SU-DHL-6 (cell line): ENCODE data around the gene DDX39B.

ENCODE experiments used
- H2AFZ ChIP-seq: fragments of 200-600 bp; sonication (generic); 2 replicates; pipeline ENCODE4 v1.6.1; 2014; ENCODE audit warnings: low read depth, mild to moderate bottlenecking, moderate library complexity, mixed read lengths, antibody characterized with exemption, low read length; ENCODE audit not compliant: severe bottlenecking
- H3F3A ChIP-seq: fragments of 200-600 bp; shearing (Covaris generic); 2 replicates; pipeline ENCODE4 v1.6.0; 2016; ENCODE audit warnings: antibody characterized with exemption, mild to moderate bottlenecking; ENCODE audit not compliant: insufficient read depth
- H3K27ac ChIP-seq: fragments of 200-600 bp; sonication (generic); 2 replicates; pipeline ENCODE4 v1.5.1; 2016; ENCODE audit warnings: low read depth, mild to moderate bottlenecking, low read length, moderate library complexity, mixed read lengths
- H3K27me3 ChIP-seq: fragments of 200-600 bp; sonication (generic), shearing (Covaris generic); 2 replicates; pipeline ENCODE4 v1.6.0; 2014; ENCODE audit warnings: mild to moderate bottlenecking, low read length
- H3K36me3 ChIP-seq: fragments of 200-600 bp; sonication (generic); 2 replicates; pipeline ENCODE4 v1.6.1; 2014; ENCODE audit warnings: mild to moderate bottlenecking, low read length, mixed read lengths
- H3K4me2 ChIP-seq: fragments of 300-600, 200-600 bp; shearing (Covaris generic), sonication (generic); 2 replicates; pipeline ENCODE4 v1.6.0; 2014; ENCODE audit warnings: low read length, low read depth, mild to moderate bottlenecking; ENCODE audit not compliant: poor library complexity, severe bottlenecking
- H3K4me3 ChIP-seq: fragments of 200-600 bp; sonication (generic); 2 replicates; pipeline ENCODE4 v1.5.1; 2014; ENCODE audit warnings: antibody characterized with exemption, low read length, mild to moderate bottlenecking, mixed read lengths; ENCODE audit not compliant: insufficient read depth, poor library complexity, severe bottlenecking
- H3K79me2 ChIP-seq: fragments of 200-600 bp; sonication (generic); 2 replicates; pipeline ENCODE4 v1.6.1; 2014; ENCODE audit warnings: mild to moderate bottlenecking, low read length, moderate library complexity; ENCODE audit not compliant: insufficient read depth
- H3K9ac ChIP-seq: fragments of 200-600 bp; sonication (generic); 2 replicates; pipeline ENCODE4 v1.7.0; 2014; ENCODE audit warnings: mild to moderate bottlenecking, low read length
- H3K9me2 ChIP-seq: fragments of 200-600 bp; sonication (generic); replicated peaks from 2 replicates; pipeline ENCODE4 v1.6.1; 2014; ENCODE audit warnings: low read length; ENCODE audit not compliant: insufficient read depth
- H3K9me3 ChIP-seq: fragments of 200-600 bp; sonication (generic); 2 replicates; pipeline ENCODE4 v1.6.1; 2014; ENCODE audit warnings: low read length, mixed read lengths; ENCODE audit not compliant: insufficient read depth
- H4K20me1 ChIP-seq: fragments of 200-600 bp; sonication (generic); 2 replicates; pipeline ENCODE4 v1.6.1; 2014; ENCODE audit warnings: low read depth, mild to moderate bottlenecking, antibody characterized with exemption, low read length, moderate library complexity, mixed read lengths
- EZH2phosphoT487 ChIP-seq: fragments of 200-600 bp; sonication (generic), shearing (Covaris generic); conservative IDR thresholded peaks from 2 replicates; pipeline ENCODE4 v1.6.1; 2018; ENCODE audit warnings: mild to moderate bottlenecking, antibody characterized with exemption, low read length, moderate library complexity, mixed read lengths
- TF ChIP-seq, protein P1 (sequence below): fragments of 200-600 bp; sonication (generic); IDR thresholded peaks from one replicate; pipeline ENCODE4 v1.5.1; 2017; ENCODE audit warnings: antibody characterized with exemption, mild to moderate bottlenecking, low read length, moderate library complexity; ENCODE audit not compliant: insufficient read depth, poor library complexity, severe bottlenecking

The DDX39B gene

DNA sequence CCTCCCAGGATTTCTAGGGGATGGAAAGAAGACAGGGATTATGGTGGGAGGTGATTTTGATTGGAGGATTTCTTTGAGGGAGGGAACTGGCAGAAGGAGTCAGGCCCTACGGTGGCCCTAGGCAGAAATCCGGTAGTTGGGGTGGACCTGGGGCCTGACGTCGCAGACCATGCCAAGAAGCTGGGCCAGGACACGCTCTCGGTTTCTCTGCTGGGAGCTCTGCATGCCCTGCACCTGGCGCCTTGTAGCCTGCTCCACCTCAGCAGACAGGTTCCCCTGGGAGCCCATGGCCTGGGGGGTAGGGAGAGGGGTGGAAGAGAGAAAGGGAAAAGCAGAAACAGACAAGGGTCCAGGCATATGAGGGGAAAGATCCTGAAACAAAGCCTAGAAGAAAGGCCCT is 3.5 kb upstream of the DDX39B start:
- no peak overlapping the region for H2AFZ ChIP-seq
- peaks cover 7% of the 10 kb centered on the region for H4K20me1 ChIP-seq
- H3K9me3 ChIP-seq = no peaks in the 10 kb centered on the region
- H3K9me2 ChIP-seq = no peaks in the 10 kb centered on the region
- peaks cover 11% of the 10 kb centered on the region for H3K36me3 ChIP-seq
- H3K4me2 ChIP-seq = no peak overlapping the region
- H3K27me3 ChIP-seq = no peaks in the 10 kb centered on the region
- H3K4me3 ChIP-seq = no peak overlapping the region
- no peak overlapping the region for H3K27ac ChIP-seq
- H3K9ac ChIP-seq = no peak overlapping the region
- H3K79me2 ChIP-seq = peaks cover 27% of the 10 kb centered on the region
- peaks cover 49% of the 10 kb centered on the region for H3F3A ChIP-seq
- TF ChIP-seq EZH2phosphoT487 = no peak
- TF ChIP-seq, protein P1, sequence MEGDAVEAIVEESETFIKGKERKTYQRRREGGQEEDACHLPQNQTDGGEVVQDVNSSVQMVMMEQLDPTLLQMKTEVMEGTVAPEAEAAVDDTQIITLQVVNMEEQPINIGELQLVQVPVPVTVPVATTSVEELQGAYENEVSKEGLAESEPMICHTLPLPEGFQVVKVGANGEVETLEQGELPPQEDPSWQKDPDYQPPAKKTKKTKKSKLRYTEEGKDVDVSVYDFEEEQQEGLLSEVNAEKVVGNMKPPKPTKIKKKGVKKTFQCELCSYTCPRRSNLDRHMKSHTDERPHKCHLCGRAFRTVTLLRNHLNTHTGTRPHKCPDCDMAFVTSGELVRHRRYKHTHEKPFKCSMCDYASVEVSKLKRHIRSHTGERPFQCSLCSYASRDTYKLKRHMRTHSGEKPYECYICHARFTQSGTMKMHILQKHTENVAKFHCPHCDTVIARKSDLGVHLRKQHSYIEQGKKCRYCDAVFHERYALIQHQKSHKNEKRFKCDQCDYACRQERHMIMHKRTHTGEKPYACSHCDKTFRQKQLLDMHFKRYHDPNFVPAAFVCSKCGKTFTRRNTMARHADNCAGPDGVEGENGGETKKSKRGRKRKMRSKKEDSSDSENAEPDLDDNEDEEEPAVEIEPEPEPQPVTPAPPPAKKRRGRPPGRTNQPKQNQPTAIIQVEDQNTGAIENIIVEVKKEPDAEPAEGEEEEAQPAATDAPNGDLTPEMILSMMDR = no peak

GRCh38 chr6:31544676-31545075 is 2.9 kb upstream of the DDX39B start:
- Histone ChIP-seq H3K79me2 (peaks cover 33% of the 10 kb centered on the region), H3F3A (peaks cover 46% of the 10 kb centered on the region), H3K9me3 (no peaks in the 10 kb centered on the region), H3K4me3 (no peak overlapping the region), H3K36me3 (peaks cover 16% of the 10 kb centered on the region), H2AFZ (no peak overlapping the region), H3K9ac (no peak overlapping the region), H3K9me2 (no peaks in the 10 kb centered on the region), H4K20me1 (peaks cover 13% of the 10 kb centered on the region), H3K4me2 (no peak overlapping the region), H3K27ac (no peak overlapping the region), H3K27me3 (no peaks in the 10 kb centered on the region)
- no peak for TF ChIP-seq EZH2phosphoT487
- TF ChIP-seq, protein P1 = no peak

- no peak overlapping the region for H3K27ac ChIP-seq
- no peaks in the 10 kb centered on the region for H3K9me3 ChIP-seq
- H3F3A ChIP-seq = peaks cover 44% of the 10 kb centered on the region
- no peak for TF ChIP-seq EZH2phosphoT487
- TF ChIP-seq, protein P1 = no peak
- no peak overlapping the region for H2AFZ ChIP-seq
- H4K20me1 ChIP-seq = peaks cover 23% of the 10 kb centered on the region
- peaks cover 23% of the 10 kb centered on the region for H3K36me3 ChIP-seq
- H3K27me3 ChIP-seq = no peaks in the 10 kb centered on the region
- H3K9me2 ChIP-seq = no peaks in the 10 kb centered on the region
- H3K4me3 ChIP-seq = no peak overlapping the region
- H3K79me2 ChIP-seq = peaks cover 42% of the 10 kb centered on the region
- no peak overlapping the region for H3K4me2 ChIP-seq
- H3K9ac ChIP-seq = no peak overlapping the region; the same call in 1 of the 2 replicates
Measured at GRCh38 chr6:31543639-31544038, 1.8 kb upstream of the DDX39B start.
